ENCODE results near the gene SARS1.
"Not testable (repeated sequence)": the region's sequence is repeated elsewhere in the genome, so short reads cannot be mapped to it uniquely, and the experiment has no call there.

Gene SARS1, protein sequence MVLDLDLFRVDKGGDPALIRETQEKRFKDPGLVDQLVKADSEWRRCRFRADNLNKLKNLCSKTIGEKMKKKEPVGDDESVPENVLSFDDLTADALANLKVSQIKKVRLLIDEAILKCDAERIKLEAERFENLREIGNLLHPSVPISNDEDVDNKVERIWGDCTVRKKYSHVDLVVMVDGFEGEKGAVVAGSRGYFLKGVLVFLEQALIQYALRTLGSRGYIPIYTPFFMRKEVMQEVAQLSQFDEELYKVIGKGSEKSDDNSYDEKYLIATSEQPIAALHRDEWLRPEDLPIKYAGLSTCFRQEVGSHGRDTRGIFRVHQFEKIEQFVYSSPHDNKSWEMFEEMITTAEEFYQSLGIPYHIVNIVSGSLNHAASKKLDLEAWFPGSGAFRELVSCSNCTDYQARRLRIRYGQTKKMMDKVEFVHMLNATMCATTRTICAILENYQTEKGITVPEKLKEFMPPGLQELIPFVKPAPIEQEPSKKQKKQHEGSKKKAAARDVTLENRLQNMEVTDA

DNA sequence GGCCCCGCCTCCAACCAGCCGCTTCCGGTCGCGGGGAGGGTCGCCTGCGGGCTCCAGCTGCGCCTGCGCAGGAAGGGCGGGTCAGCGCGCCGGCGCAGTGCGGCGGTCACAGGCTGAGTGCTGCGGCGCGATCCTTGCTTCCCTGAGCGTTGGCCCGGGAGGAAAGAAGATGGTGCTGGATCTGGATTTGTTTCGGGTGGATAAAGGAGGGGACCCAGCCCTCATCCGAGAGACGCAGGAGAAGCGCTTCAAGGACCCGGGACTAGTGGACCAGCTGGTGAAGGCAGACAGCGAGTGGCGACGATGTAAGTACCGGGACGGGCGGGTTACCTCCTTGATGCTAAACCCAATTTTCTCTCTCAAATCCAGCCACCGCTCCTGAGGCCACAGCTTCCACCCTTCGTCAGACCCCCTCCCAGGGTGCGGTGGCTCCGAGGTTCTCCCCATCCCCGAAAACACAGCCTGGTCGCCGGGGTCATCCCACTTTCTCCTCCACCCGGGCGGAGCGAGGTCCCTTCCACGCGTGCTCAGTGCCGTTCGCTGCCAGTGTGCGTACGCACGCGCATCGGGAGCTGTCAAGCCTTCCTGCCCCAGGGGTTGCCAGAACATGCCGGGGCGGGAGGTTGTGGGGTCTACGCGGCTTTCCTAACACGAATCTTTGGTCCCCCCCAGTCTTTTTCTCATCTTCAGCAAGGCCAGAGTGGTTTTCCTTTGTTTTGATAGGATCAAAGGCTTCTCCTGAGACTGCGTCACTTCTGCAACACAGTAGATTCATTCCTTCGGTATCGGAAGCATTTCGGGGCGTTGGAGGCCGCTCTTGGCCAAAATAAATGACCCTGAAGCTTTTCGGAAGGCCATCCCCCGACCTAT is at the start of gene SARS1:
TSS of gene SARS1 (plus strand) at position 95 of the 870 bp plus-strand sequence. CDS start at position 170, 75 bp downstream.
- peak; percentile 75 for DNase-seq (ENCODE audit: low read depth)

DNA sequence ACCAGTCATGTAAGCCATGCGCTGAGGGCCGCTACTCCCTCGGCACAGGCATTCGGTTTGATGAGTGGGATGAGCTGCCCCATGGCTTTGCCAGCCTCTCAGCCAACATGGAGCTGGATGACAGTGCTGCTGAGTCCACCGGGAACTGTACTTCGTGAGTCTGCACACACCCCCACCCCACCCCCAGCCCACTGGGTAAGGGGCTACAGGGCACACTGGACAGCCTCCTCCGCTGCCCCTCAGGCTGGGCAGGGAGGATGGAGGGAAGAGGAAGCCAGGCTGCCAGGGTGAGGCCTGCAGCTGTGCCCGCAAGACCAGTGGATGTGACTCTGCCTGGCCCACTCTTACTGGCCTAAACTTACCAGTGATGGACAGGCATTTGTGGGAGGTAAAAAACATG is 49.2 kb upstream of the SARS1 start:
- no peak for DNase-seq (ENCODE audit: low read depth)

DNA sequence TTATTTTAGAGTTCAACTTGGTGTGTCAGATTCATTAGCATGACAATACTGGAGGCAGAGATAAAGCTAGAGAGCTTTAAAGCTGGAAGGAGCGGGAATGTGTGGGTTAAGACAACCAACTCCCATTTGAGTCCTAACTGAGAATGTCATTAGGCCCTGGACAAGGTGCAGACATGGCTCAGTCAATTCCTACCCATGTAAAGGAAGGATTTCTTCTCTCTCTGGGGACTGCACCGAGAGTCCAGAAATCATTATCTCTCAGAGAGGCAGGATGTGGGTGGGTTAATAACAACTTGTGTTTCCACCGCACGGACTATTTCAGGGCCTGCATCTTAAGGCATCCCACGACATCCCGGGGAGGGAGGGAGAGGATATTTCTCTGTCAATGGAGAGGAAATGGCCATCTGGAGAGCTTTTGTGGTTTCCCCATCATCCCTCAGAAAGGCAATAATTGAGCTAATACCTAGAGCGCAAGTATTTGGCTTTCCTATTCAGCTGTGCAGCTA is 46.7 kb upstream of the SARS1 start:
- no peak for DNase-seq (ENCODE audit: low read depth)

DNA sequence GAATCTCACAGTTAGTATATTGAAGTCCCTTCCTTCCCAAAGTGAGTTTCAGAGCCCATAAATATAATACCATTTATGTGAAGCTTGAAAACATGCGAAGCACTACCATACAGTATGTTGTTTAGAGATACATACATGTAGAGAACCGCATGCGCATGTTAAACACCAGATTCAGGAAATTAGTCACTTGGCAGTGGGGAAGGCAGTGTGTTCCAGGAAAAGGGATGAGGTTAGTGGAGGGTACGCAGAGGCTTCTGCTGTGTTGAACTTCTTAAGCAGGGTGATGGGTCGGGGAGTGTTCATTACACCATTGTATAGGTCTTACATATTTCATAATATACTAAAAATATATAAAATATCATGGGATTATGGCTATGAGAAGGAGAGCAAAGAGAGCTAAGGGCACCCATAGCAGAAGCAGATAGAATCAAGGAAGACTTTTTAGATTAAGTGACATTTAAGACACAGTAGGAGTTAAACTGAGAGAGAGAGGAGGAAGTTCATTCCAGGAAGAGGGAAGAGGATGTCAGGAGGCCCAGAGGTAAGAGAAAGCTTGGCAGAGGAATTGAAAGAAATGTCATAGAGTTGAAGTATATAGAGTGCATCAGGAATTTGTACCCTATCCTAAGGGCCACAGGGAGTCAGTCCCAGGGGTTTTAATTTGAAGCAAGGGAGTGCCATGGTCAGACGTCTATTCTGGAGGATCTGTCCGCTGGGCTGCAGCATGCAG is 43.5 kb upstream of the SARS1 start:
- no peak for DNase-seq (ENCODE audit: low read depth)

DNA sequence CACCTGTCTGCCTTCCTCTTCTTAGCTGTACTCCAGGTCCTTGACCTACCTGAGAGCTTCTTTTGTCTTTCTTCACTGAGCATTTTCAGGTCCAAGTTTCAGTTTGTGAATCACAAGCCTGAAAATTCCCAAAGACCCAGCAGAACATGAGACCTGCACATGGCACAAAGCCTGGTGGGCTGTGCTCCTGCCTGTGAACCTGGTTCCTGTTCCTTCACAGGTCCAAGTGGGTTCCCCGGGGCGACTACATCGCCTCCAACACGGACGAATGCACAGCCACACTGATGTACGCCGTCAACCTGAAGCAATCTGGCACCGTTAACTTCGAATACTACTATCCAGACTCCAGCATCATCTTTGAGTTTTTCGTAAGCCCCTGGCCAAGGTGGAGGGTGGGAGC is 42.1 kb upstream of the SARS1 start:
- no peak for DNase-seq (ENCODE audit: low read depth)

DNA sequence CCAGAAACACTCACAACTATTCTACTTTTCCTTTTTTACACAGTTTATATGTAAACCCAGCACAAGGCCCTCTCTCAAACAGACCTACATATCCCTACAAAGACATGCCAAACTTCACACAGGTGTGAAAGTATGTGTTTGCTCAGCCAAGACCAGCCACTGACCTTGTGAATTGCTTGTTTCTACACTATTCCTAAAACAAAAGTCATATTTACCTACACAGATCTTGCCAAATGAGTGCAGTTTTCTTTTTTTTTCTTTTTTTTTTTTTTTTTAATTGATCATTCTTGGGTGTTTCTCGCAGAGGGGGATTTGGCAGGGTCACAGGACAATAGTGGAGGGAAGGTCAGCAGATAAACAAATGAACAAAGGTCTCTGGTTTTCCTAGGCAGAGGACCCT is 37.4 kb upstream of the SARS1 start:
- DNase-seq (ENCODE audit: low read depth): not testable (repeated sequence)

DNA sequence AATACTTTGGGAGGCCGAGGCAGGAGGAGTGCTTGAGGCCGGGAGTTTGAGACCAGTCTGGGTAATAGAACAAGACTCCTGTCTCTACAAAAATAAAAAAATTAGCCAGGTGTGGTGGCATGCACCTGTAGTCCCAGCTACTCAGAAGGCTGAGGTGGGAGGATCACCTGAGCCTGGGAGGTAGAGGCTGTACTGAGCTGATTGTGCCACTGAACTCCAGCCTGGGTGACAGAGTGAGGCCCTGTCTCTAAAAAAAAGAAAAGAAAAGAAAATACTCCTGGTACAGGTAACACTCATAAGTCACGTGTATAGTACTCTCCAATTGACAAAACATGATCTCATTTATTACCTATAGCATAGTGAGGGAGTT is 33.0 kb upstream of the SARS1 start:
- not testable (repeated sequence) for DNase-seq (ENCODE audit: low read depth)

DNA sequence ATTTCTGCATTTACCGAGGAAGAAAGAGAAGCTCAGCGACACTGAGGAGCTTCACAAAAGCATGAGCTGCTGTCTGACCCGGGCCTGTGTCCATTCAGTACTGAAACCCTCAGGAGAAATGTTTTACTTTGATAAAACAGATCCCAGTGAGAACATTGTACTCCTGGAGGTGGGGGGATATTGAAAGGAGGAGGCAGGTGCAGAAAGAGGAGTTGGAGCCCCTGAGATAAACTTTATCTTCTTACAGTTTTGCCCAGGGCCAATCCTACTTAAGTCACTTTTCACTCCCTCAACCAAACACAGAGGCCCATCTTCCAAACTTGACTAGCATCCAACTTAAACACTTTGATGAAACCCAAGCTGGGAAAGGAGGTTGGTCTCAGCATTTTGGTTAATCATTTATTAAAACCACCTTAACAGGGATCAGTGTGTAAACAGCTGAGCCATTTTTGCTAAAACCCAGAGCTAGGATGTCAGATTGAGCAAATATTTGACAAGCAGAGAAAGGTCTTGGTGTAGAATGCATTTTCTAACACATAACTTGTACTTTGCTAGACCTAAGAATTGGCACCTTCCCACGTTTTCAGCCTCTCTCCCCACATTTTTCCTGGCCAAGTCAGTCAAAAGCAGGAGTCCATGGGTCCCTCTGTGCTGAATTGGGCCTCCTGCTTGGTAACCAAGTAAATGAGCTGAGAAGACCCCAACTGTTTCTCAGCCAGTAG is 32.5 kb upstream of the SARS1 start:
- DNase-seq (ENCODE audit: low read depth): peak; percentile 21

DNA sequence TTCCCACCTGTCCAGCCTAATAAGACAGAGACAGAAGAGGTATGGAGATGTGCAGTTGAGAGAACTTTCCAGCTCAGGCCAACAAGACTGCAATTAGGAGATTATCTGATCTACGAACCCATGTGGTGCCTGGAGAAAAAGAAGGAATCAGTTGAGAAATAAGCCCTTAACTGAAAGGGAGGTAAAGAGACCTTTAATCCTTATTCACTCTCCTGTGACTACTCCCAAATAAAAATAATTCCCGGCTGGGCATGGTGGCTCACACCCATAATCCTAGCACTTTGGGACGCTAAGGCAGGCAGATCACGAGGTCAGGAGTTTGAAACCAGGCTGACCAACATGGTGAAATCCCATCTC is 31.9 kb upstream of the SARS1 start:
- DNase-seq (ENCODE audit: low read depth): no peak

DNA sequence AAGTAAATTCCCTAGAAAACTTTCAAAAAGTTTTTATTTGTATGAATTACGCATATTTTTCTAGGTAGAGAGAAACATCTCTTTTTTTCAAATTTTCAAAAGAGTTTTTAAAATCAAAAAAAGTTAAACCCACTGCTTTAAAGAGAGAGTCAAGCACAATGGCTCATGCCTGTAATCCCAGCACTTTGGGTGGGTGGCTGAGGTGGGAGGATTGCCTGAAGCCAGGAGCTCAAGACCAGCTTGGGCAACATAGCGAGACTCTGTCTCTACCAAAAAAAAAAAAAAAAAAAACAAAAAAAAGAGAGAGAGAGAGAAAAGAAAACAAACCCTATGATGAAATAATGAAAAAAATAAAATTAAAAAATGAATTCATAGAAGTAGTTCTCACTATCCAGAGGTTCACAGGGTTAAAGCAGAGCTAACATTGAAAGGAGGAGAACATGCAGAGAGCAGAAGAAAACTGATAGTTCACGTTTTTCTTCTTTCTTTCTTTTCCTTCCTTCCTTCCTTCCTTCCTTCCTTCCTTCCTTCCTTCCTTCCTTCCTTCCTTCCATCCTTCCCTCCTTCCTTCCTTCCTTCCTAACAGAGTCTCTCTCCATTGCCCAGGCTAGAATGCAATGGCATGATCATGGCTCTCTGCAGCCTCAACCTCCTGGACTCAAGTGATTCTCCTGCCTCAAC is 30.5 kb upstream of the SARS1 start:
- no peak for DNase-seq (ENCODE audit: low read depth)

DNA sequence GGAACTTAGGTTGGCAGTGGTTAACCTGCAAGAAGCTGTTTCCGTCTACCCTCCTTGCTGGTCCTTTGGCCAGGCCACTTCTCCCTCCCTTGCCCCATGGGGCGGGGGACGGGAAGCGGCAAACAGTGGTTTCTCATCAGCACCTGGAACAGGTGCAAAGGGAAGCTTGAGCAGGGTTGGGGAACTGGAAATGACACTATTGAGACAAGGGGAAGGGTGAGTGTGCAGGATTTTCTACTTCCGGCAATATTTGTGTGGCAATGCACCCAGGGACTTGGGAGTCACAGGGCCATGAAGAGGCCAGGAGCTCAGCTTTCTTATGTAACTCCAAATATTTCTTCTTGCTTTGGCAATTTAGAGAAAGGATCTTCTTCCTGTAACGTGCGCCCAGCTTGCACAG is 29.0 kb upstream of the SARS1 start:
- no peak for DNase-seq (ENCODE audit: low read depth)

DNA sequence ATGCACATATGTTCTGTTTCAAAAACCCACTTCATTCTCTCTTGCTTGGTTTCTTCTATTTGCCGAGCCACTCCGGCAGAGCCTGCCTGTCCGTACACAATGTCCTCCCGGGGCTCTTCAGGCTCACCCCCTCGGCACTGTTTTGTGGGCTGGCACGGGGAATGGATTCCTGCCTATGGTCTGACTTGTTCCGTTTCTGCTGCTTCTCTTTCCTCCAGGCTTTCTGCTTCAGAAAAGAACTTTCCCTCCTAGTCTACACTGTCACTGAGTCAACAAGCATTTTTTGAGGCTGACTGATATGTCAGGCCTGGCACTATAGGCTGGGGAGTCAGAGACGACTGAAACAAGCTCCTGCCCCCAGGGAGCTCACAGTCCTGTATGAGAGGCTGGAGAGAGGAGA is 28.4 kb upstream of the SARS1 start:
- no peak for DNase-seq (ENCODE audit: low read depth)

DNA sequence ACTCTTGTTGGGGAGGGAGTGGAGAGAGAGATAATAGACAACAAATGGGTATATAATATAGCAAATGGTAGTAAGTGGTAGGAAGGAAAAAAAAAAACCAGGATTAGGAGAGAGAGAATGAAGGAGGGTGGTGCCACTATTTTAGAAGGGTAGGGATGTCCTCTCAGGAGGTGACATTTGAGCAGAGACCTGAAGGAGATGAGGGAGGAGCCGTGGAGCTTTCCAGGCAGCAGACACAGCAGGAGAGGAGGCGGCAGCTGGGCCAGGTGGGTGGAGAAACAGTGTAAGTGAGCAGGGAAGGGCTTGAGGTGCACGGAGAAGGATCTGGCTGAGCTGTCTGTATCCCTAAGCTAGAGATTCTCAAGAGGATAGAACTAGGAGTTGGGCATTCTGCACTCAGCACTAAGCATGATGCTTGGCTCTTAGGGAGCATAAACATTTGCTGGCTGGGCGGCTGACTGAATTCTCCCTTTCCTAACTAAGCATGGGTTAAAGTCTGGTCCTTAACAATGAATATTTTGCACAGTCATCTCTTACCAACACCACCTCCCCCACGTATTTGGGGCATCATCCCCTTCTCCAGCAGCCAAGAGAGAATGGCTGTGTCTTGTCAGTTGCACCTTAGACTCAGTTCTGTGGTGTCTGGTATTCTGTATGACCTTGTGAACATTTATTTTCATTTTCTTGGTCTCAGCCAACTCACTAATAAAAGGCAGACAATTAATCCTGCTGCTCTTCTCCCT is 27.6 kb upstream of the SARS1 start:
- no peak for DNase-seq (ENCODE audit: low read depth)

DNA sequence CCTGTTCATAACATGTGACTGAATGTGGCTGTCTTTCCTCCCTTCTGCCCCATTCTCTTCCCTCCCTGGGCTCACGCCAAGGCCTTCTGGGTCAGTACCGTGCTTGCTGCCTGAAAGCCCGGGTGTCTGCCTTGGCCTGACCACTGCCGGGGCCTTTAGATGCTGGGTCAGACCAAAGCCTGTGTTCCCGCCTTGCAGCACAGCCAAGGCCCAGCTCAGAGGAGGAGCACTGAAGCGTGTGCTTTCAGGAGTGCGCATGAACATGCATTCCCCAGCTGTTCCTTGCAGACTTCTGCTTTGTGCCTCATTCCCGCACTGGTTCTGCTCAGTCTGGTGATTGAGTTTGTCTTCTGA is 27.0 kb upstream of the SARS1 start:
- DNase-seq (ENCODE audit: low read depth): no peak

DNA sequence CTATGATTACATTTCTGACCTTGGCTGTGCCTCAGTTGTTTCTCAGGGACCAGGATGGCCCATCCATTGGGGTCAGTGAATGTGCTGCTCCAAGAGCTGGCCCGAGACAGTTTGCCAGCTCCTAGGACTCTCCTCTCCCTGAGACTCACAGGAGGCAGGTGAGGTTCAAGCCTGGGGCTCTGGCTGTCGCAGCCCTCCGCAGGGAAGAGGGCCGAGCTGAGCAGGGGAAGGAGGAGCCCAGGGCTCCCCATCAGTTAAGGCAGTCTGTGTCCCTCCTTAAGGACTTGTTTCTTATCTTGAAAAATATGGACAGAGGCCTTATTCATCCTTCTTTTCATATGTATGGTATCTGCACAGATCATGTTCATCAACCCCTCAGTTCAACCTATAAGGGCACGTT is 26.6 kb upstream of the SARS1 start:
- no peak for DNase-seq (ENCODE audit: low read depth)

DNA sequence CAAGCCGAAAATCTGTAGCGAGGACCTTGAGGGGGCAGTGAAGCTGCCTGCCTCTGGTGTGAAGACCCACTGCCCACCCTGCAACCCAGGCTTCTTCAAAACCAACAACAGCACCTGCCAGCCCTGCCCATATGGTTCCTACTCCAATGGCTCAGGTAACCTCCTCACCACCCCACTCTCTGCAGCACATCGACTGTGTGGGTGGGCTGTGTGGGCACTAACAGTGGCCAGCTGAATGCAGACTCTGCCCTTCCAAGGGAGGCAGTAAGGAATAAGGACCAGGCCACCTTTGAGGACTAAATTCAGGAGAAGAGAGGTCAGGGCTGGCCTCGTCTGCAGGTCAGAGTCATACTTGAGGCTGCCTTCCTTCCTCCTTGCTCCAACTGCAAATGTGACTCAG is 25.5 kb upstream of the SARS1 start:
- DNase-seq (ENCODE audit: low read depth): no peak

DNA sequence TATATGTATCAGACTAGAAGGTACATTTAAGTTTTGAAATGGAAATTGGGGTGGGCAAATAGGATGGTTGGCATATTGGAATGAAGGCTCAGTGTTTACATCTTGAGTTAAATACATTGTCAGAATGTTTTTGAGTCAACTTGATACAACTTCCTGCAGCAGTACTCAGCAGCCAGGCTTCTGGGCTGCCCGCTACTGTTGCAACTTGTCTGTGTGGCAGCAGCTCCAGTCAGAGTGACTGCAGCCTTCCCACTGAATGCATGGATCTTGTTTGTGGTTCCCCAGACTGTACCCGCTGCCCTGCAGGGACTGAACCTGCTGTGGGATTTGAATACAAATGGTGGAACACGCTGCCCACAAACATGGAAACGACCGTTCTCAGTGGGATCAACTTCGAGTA is 24.9 kb upstream of the SARS1 start:
- no peak for DNase-seq (ENCODE audit: low read depth)

DNA sequence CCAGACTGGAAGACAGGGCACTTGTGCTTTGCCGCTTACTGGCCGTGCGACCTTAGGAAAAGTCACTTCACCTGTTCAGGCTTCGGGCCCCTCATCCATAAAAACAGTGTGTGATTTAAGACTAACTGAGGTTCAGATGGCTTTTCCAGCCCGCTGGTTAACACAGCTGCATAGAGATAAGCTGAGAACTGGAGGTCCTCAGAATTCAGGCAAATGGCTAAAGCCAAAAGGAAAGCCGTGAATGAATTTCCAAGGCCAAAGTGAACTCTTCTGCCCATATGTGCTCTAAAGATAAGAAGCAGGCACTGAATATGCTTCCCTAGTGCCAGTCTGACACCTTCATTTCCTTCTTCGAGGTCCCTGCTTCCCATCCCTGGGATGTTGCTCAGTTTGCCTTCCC is 23.5 kb upstream of the SARS1 start:
- DNase-seq (ENCODE audit: low read depth): no peak

DNA sequence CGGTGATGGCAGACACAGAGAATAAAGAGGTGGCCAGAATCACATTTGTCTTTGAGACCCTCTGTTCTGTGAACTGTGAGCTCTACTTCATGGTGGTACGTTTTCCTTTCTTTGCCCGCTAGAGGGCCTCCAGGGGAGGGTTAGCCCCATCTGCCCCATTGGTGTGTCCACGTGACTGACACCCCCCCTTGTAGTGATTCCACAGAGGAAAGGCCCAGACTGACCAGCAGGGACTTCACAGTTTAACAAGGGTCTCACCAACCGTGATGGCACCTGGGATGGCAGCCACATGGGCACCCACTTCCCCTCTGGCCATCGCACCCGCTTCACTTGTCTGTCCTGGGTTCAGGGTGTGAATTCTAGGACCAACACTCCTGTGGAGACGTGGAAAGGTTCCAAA is 22.3 kb upstream of the SARS1 start:
- DNase-seq (ENCODE audit: low read depth): no peak

DNA sequence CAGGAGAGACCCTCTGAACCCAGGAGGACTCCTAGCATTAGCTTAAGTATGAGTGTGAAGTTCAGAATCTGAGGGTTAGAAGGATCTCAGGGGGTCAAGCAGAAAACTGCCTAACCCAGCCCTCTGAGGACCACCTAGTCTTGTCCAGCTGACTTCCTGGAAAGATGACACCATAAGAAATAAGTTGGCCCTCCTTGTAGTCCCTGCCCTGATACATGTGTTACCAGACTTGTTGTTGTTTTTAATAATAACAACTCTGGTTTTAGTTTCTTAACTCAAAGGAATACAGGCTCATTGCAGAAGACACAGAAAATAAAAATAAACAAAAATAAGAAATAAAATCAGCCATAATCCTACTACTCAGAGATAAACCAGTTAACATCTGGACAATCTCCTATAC is 21.8 kb upstream of the SARS1 start:
- no peak for DNase-seq (ENCODE audit: low read depth)
